Activated naive CD8-positive, alpha-beta T cell treated with anti-CD3 and anti-CD28 coated beads, Interleukin-2, amount 10 ng/mL, durations not matched to agents 7 days and 5 days (primary cell): ENCODE measurements around the gene GSTCD. TPM values are rescaled to one million over a fixed set of nuclear protein-coding genes. Genes with fewer than 3 reads are reported as not detected.
"Not testable (repeated sequence)": the region's sequence is repeated elsewhere in the genome, so short reads cannot be mapped to it uniquely, and the experiment has no call there.

Experiments
- ATAC-seq: fragments of 150-1000 bp; cut with Tn5 transposase; one replicate; pipeline ENCODE4 v1.10.0; 2021; ENCODE audit warnings: low read depth, moderate library complexity
- POLR2A ChIA-PET: fragments of 350-600 bp; sonication (Branson Sonifier 250); formaldehyde crosslinking; loops from one replicate; lab custom pipeline; 2021; ENCODE audit warnings: antibody characterized with exemption; lab: Charles Lee
- DNase-seq: peaks from one replicate; pipeline ENCODE4 v3.0.0; 2021
- H3K27ac Mint-ChIP-seq: one replicate; pipeline ENCODE4 v1.8.0; 2022; ENCODE audit warnings: mild to moderate bottlenecking, mixed read lengths
- H3K27me3 Mint-ChIP-seq: one replicate; pipeline ENCODE4 v1.8.0; 2022; ENCODE audit warnings: mild to moderate bottlenecking, moderate library complexity, mixed read lengths
- H3K36me3 Mint-ChIP-seq: one replicate; pipeline ENCODE4 v1.8.0; 2021; ENCODE audit warnings: mild to moderate bottlenecking, mixed read lengths
- H3K4me1 Mint-ChIP-seq: one replicate; pipeline ENCODE4 v1.8.0; 2021; ENCODE audit warnings: mixed read lengths
- H3K4me3 Mint-ChIP-seq: one replicate; pipeline ENCODE4 v1.8.0; 2022; ENCODE audit warnings: mild to moderate bottlenecking, moderate library complexity, mixed read lengths
- H3K9me3 Mint-ChIP-seq: one replicate; pipeline ENCODE4 v1.8.0; 2021; ENCODE audit warnings: mixed read lengths
- total RNA-seq, 2 experiments: library from RNA; stranded (reverse); gene quantifications; one replicate each; pipeline ENCODE4 v1.2.3, GENCODE V29; 2021

Gene GSTCD
- total RNA-seq, 2 experiments from 2014 or later, result 10.4 to 11.2 TPM

- POLR2A ChIA-PET, result no interaction called here
- Mint-ChIP-seq H3K27ac (no peak overlapping the region), H3K4me1 (no peaks in the 10 kb centered on the region), H3K4me3 (no peak overlapping the region), H3K36me3 (peaks cover 38% of the 10 kb centered on the region), H3K27me3 (no peaks in the 10 kb centered on the region), H3K9me3 (peaks cover 11% of the 10 kb centered on the region)
- ATAC-seq (no peak), DNase-seq (no peak)
These were observed 33.0 kb downstream of the GSTCD start for GRCh38 chr4:105741548-105741947.

GRCh38 chr4:105748222-105748621, 39.6 kb downstream of the GSTCD start:
- peaks cover 7% of the 10 kb centered on the region for H3K36me3 Mint-ChIP-seq
- no peak for DNase-seq
- no peaks in the 10 kb centered on the region for H3K27me3 Mint-ChIP-seq
- H3K4me3 Mint-ChIP-seq, result no peak overlapping the region
- POLR2A ChIA-PET, result no interaction called here
- ATAC-seq, result no peak
- no peak overlapping the region for H3K27ac Mint-ChIP-seq
- no peaks in the 10 kb centered on the region for H3K9me3 Mint-ChIP-seq
- H3K4me1 Mint-ChIP-seq, result no peaks in the 10 kb centered on the region

- DNase-seq (no peak), ATAC-seq (no peak)
- Mint-ChIP-seq H3K4me1 (no peaks in the 10 kb centered on the region), H3K9me3 (no peaks in the 10 kb centered on the region), H3K27ac (no peak overlapping the region), H3K4me3 (no peak overlapping the region), H3K27me3 (no peaks in the 10 kb centered on the region), H3K36me3 (peaks cover 5% of the 10 kb centered on the region)
- POLR2A ChIA-PET, result no interaction called here
These were observed 43.2 kb downstream of the GSTCD start for GRCh38 chr4:105751718-105752299.

GRCh38 chr4:105753361-105753760, 44.8 kb downstream of the GSTCD start:
- H3K27ac Mint-ChIP-seq, result no peak overlapping the region
- peaks cover 5% of the 10 kb centered on the region for H3K36me3 Mint-ChIP-seq
- ATAC-seq, result no peak
- no peak for DNase-seq
- no peaks in the 10 kb centered on the region for H3K27me3 Mint-ChIP-seq
- H3K9me3 Mint-ChIP-seq, result no peaks in the 10 kb centered on the region
- H3K4me3 Mint-ChIP-seq, result no peak overlapping the region
- H3K4me1 Mint-ChIP-seq, result no peaks in the 10 kb centered on the region
- POLR2A ChIA-PET, result no interaction called here

GRCh38 chr4:105755375-105755774, 46.8 kb downstream of the GSTCD start:
- Mint-ChIP-seq H3K27ac (no peak overlapping the region), H3K4me3 (no peak overlapping the region), H3K9me3 (no peaks in the 10 kb centered on the region), H3K36me3 (peaks cover 2% of the 10 kb centered on the region), H3K27me3 (no peaks in the 10 kb centered on the region), H3K4me1 (no peaks in the 10 kb centered on the region)
- POLR2A ChIA-PET, result no interaction called here
- ATAC-seq (no peak), DNase-seq (no peak)

- no peak overlapping the region for H3K27ac Mint-ChIP-seq
- H3K36me3 Mint-ChIP-seq, result no peaks in the 10 kb centered on the region
- H3K4me3 Mint-ChIP-seq, result no peak overlapping the region
- no peaks in the 10 kb centered on the region for H3K9me3 Mint-ChIP-seq
- H3K27me3 Mint-ChIP-seq, result no peaks in the 10 kb centered on the region
- no peaks in the 10 kb centered on the region for H3K4me1 Mint-ChIP-seq
- ATAC-seq, result no peak
- POLR2A ChIA-PET, result no interaction called here
- no peak for DNase-seq
These were observed 50.4 kb downstream of the GSTCD start for GRCh38 chr4:105758958-105759357.

GRCh38 chr4:105765690-105766407, 57.3 kb downstream of the GSTCD start:
- ATAC-seq (no peak), DNase-seq (no peak)
- POLR2A ChIA-PET, result no interaction called here
- Mint-ChIP-seq H3K27me3 (no peaks in the 10 kb centered on the region), H3K9me3 (peaks cover 4% of the 10 kb centered on the region), H3K4me1 (no peaks in the 10 kb centered on the region), H3K27ac (no peak overlapping the region), H3K4me3 (no peak overlapping the region), H3K36me3 (peaks cover 9% of the 10 kb centered on the region)

GRCh38 chr4:105767579-105767978, 59.0 kb downstream of the GSTCD start:
- peaks cover 18% of the 10 kb centered on the region for H3K36me3 Mint-ChIP-seq
- POLR2A ChIA-PET, result no interaction called here
- no peak for DNase-seq
- peaks cover 13% of the 10 kb centered on the region for H3K9me3 Mint-ChIP-seq
- H3K27me3 Mint-ChIP-seq, result no peaks in the 10 kb centered on the region
- no peak overlapping the region for H3K27ac Mint-ChIP-seq
- no peaks in the 10 kb centered on the region for H3K4me1 Mint-ChIP-seq
- H3K4me3 Mint-ChIP-seq, result no peak overlapping the region
- ATAC-seq, result no peak

- POLR2A ChIA-PET, ATAC-seq, H3K27me3 Mint-ChIP-seq, H3K4me1 Mint-ChIP-seq, DNase-seq, H3K27ac Mint-ChIP-seq, H3K4me3 Mint-ChIP-seq: not testable (repeated sequence)
- Mint-ChIP-seq H3K36me3 (peaks cover 24% of the 10 kb centered on the region), H3K9me3 (peaks cover 18% of the 10 kb centered on the region)
These were observed 61.9 kb downstream of the GSTCD start for GRCh38 chr4:105770524-105770923.

- DNase-seq, H3K27me3 Mint-ChIP-seq, H3K4me3 Mint-ChIP-seq, ATAC-seq, H3K4me1 Mint-ChIP-seq, H3K27ac Mint-ChIP-seq, POLR2A ChIA-PET: not testable (repeated sequence)
- Mint-ChIP-seq H3K9me3 (peaks cover 18% of the 10 kb centered on the region), H3K36me3 (peaks cover 22% of the 10 kb centered on the region)
These were observed 63.5 kb downstream of the GSTCD start for GRCh38 chr4:105772065-105772464.

GRCh38 chr4:105775760-105776415, 67.3 kb downstream of the GSTCD start:
- ATAC-seq, H3K4me1 Mint-ChIP-seq, DNase-seq, H3K4me3 Mint-ChIP-seq, POLR2A ChIA-PET, H3K27me3 Mint-ChIP-seq, H3K27ac Mint-ChIP-seq: not testable (repeated sequence)
- Mint-ChIP-seq H3K36me3 (peaks cover 16% of the 10 kb centered on the region), H3K9me3 (peaks cover 14% of the 10 kb centered on the region)

GRCh38 chr4:105780176-105780575, 71.6 kb downstream of the GSTCD start:
- Mint-ChIP-seq H3K4me1 (peaks cover under 1% of the 10 kb centered on the region), H3K36me3 (peaks cover 3% of the 10 kb centered on the region), H3K9me3 (no peaks in the 10 kb centered on the region), H3K27ac (no peak overlapping the region), H3K4me3 (no peak overlapping the region), H3K27me3 (no peaks in the 10 kb centered on the region)
- POLR2A ChIA-PET, result no interaction called here
- ATAC-seq, result no peak
- no peak for DNase-seq

- no peaks in the 10 kb centered on the region for H3K27me3 Mint-ChIP-seq
- no peak for DNase-seq
- H3K27ac Mint-ChIP-seq, result no peak overlapping the region
- no peak overlapping the region for H3K4me3 Mint-ChIP-seq
- POLR2A ChIA-PET, result no interaction called here
- ATAC-seq, result no peak
- peaks cover 2% of the 10 kb centered on the region for H3K36me3 Mint-ChIP-seq
- H3K4me1 Mint-ChIP-seq, result peaks cover 1% of the 10 kb centered on the region
- no peaks in the 10 kb centered on the region for H3K9me3 Mint-ChIP-seq
These were observed 76.2 kb downstream of the GSTCD start for GRCh38 chr4:105784761-105785160.

GRCh38 chr4:105785792-105786191, 77.2 kb downstream of the GSTCD start:
- no peak overlapping the region for H3K27ac Mint-ChIP-seq
- peaks cover 1% of the 10 kb centered on the region for H3K4me1 Mint-ChIP-seq
- POLR2A ChIA-PET, result no interaction called here
- no peak for DNase-seq
- H3K9me3 Mint-ChIP-seq, result no peaks in the 10 kb centered on the region
- no peaks in the 10 kb centered on the region for H3K27me3 Mint-ChIP-seq
- H3K36me3 Mint-ChIP-seq, result peaks cover 2% of the 10 kb centered on the region
- no peak for ATAC-seq
- no peak overlapping the region for H3K4me3 Mint-ChIP-seq
